Measurements from ENCODE around the gene HIVEP3.

The HIVEP3 gene

GRCh38 chr1:41520951-41521752 lies 397.6 kb downstream of the HIVEP3 start:
- no peak for DNase-seq
- no peak for TF ChIP-seq GATA1 (IDR thresholded peaks at IDR 0.05; ENCODE audit: low read depth, low read length)
- TF ChIP-seq POLR2A (IDR thresholded peaks at IDR 0.05; ENCODE audit: low read length), result no peak

GRCh38 chr1:41519667-41520066 lies 399.1 kb downstream of the HIVEP3 start:
- DNase-seq, result no peak
- TF ChIP-seq GATA1 (IDR thresholded peaks at IDR 0.05; ENCODE audit: low read depth, low read length), result no peak
- TF ChIP-seq POLR2A (IDR thresholded peaks at IDR 0.05; ENCODE audit: low read length), result no peak

DNA sequence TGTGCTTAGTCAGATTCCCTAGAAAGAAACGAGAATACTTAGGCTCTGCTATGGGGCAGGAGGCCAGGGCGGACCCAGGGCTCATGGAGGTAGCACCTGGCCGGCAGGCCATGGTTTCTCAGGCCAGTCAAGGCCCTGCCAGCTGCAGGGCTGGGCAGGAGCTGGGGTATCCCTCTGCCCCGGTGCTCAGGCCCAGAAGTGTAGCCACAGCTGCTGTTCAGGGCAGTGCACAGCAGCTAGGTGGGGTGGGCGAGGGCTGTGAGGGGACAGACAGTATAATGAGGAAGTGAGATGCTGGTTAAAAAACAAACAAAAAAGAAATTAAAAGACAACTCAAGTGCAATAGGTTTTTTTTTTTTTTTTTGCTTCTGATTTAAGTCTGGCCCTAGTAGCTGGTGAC lies 400.3 kb downstream of the HIVEP3 start:
- no peak for DNase-seq
- TF ChIP-seq POLR2A (IDR thresholded peaks at IDR 0.05; ENCODE audit: low read length) (no peak), GATA1 (IDR thresholded peaks at IDR 0.05; ENCODE audit: low read depth, low read length) (no peak)

GRCh38 chr1:41517062-41517438 lies 401.7 kb downstream of the HIVEP3 start:
- TF ChIP-seq POLR2A (IDR thresholded peaks at IDR 0.05; ENCODE audit: low read length) (no peak), GATA1 (IDR thresholded peaks at IDR 0.05; ENCODE audit: low read depth, low read length) (no peak)
- DNase-seq, result no peak

GRCh38 chr1:41516168-41517061 lies 402.3 kb downstream of the HIVEP3 start:
- peak; percentile 69 to 83 for DNase-seq

GRCh38 chr1:41515778-41516167 lies 402.9 kb downstream of the HIVEP3 start:
- TF ChIP-seq GATA1 (IDR thresholded peaks at IDR 0.05; ENCODE audit: low read depth, low read length), result no peak
- TF ChIP-seq POLR2A (IDR thresholded peaks at IDR 0.05; ENCODE audit: low read length), result no peak

More at GRCh38 chr1:41516168-41517061, 402.3 kb downstream of the HIVEP3 start:
- TF ChIP-seq POLR2A (IDR thresholded peaks at IDR 0.05; ENCODE audit: low read length) (no peak), GATA1 (IDR thresholded peaks at IDR 0.05; ENCODE audit: low read depth, low read length) (no peak)

GRCh38 chr1:41515131-41515678 lies 403.5 kb downstream of the HIVEP3 start:
- no peak for TF ChIP-seq GATA1 (IDR thresholded peaks at IDR 0.05; ENCODE audit: low read depth, low read length)
- no peak for TF ChIP-seq POLR2A (IDR thresholded peaks at IDR 0.05; ENCODE audit: low read length)
- DNase-seq, result no peak

More at GRCh38 chr1:41515778-41516167, 402.9 kb downstream of the HIVEP3 start:
- no peak for DNase-seq

DNA sequence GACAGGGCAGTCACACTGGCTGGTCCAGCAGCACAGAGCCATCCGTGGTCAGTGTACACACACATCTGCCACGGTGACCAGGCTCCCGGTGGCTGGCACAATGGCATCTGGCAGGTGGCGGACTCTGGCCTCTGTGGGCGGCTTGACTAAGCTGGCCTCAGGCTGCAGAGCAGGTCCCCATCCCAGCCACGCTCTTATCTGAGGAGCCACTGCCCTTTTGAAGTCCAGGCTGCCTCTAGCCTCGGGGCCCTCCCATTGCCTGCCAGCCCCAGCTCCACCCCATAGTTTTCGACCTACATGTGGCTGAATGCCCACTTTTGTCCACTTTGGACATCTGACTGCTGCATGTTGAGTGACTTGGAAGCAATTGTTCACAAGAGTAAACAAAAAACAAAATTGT lies 404.3 kb downstream of the HIVEP3 start:
- peak; percentile 14 to 25 for DNase-seq
- TF ChIP-seq GATA1 (IDR thresholded peaks at IDR 0.05; ENCODE audit: low read depth, low read length) (no peak), POLR2A (IDR thresholded peaks at IDR 0.05; ENCODE audit: low read length) (no peak)

DNA sequence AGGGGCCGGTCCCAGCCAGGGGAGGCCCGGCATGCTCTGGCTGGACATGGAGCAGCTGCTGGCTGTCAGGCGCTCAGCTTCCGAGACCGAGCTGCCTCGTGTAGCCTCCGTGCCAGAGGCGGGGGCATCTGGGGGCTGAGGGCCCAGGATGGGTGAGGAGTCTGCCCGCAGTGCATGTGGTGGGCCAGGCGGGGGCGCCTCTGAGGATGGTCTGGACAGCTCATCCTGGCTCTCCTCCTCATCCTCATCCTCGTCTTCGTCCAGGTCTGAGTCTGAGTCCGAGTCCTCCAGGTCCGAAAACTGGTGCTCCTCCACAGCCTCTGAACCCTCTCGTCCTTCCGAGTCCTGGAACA lies 405.4 kb downstream of the HIVEP3 start:
- TF ChIP-seq GATA1 (IDR thresholded peaks at IDR 0.05; ENCODE audit: low read depth, low read length), result no peak
- no peak for TF ChIP-seq POLR2A (IDR thresholded peaks at IDR 0.05; ENCODE audit: low read length)
- DNase-seq, result peak in 1 of 2 experiments; percentile 14

DNA sequence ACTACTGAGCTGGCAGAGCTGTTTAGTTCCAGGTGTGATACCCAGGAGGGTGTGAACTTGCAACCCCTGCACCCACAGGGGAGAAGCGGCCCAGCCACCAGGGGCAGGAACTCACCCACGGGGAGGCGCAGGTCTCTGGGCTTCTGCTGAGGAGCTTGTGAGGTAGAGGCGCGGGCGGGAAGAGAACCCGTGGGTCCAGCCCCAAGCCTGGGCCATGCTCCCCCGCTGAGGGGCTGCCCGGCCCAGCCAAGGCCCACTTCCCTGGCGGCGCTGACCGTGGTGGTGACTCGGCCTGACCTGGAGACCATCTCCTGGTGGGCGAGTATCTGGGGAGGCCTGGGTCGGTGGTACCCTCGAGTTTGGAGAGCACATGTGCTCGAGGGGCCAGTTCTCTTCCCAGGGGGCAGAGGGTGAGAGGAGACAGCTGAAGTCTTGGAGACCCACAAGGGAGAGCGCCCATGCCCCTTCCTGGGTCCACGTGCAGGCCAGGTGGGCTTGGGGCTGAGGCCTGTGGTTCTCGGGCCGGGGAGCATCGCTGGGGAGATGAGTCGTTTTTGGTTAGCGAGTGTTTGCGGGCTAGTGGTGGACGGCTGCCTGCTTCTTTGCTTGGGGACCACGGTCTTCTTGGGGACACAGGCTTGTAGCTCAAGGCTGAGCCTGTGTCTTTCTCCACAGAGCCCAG lies 405.9 kb downstream of the HIVEP3 start:
- DNase-seq, result no peak
- TF ChIP-seq POLR2A (IDR thresholded peaks at IDR 0.05; ENCODE audit: low read length) (no peak), GATA1 (IDR thresholded peaks at IDR 0.05; ENCODE audit: low read depth, low read length) (no peak)

DNA sequence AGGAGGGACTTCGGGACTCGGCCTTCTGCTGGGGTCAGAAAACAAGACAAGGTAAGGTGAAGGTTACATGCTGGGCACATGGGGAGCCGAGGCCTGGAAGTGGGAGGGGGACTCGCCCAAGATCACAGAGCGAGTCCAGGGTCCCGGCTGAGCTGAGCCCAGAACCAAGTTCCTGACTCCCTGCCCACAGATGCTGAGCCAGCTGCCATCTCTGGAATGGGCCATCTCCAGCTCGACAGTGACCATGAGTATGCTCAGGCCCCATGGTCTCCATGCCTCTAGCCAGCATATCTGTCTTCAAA lies 407.5 kb downstream of the HIVEP3 start:
- DNase-seq, result no peak
- no peak for TF ChIP-seq GATA1 (IDR thresholded peaks at IDR 0.05; ENCODE audit: low read depth, low read length)
- no peak for TF ChIP-seq POLR2A (IDR thresholded peaks at IDR 0.05; ENCODE audit: low read length)

DNA sequence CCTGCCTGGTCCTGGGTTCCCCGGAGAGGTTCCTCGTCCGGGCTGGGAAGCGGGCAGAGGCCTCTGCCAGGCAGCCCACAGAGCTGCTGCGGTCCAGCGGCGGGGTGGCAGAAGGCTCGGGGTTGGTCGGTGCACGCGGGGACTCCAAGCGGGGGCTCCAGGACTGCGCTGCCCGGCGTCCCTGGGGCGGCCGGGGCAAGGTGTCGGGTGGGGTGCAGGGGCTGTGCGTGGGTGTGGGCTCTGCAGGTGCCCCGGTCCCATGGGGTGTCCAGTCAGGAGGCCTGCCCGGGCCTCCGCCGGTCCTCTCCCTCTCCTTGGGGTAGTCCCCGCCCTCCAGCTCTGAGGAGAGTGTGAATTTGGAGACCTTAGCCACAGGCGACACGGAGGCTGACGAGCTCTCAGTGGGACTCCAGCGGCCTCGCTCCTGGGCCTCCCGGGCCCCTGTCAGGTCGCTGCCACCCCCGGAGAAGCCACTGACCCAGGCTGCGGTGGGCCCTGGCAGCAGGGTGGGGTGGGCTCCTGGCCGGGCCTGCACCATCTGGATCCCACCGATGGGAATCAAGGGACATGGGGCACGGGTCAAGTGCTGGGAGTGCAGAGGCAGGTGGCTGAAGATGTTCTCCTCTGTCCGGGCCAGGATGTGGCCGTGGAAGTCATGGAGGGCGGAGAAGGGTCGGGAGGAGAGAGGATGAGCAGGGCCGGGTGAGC lies 408.0 kb downstream of the HIVEP3 start:
- DNase-seq, result no peak

GRCh38 chr1:41509270-41509671 lies 409.5 kb downstream of the HIVEP3 start:
- DNase-seq, result no peak
- TF ChIP-seq GATA1 (IDR thresholded peaks at IDR 0.05; ENCODE audit: low read depth, low read length) (no peak), POLR2A (IDR thresholded peaks at IDR 0.05; ENCODE audit: low read length) (no peak)

More for the DNA sequence above, 408.0 kb downstream of the HIVEP3 start:
- TF ChIP-seq GATA1 (IDR thresholded peaks at IDR 0.05; ENCODE audit: low read depth, low read length) (no peak), POLR2A (IDR thresholded peaks at IDR 0.05; ENCODE audit: low read length) (no peak)

Measured in erythroblast (primary cell).